ENCODE results near the gene AP1B1. TPM values are rescaled to one million over a fixed set of nuclear protein-coding genes. Genes with fewer than 3 reads are reported as not detected.

Gene AP1B1
- total RNA-seq, 1 experiment from 2014 or later, result 77.9 TPM

- Mint-ChIP-seq H3K4me1 (peaks cover 8% of the 10 kb centered on the region), H3K36me3 (no peaks in the 10 kb centered on the region), H3K27ac (no peak overlapping the region; the same call in 1 of the 2 replicates), H3K27me3 (ENCODE audit: low read depth) (no peaks in the 10 kb centered on the region), H3K9me3 (no peaks in the 10 kb centered on the region), H3K4me3 (no peak overlapping the region)
- TF ChIP-seq PREB (CRISPR knock-in tag; IDR thresholded peaks at IDR 0.05; ENCODE audit: borderline replicate concordance), result no peak
- no peak for TF ChIP-seq TEAD1 (CRISPR knock-in tag; IDR thresholded peaks at IDR 0.05)
- no peak for TF ChIP-seq JAZF1 (CRISPR knock-in tag; IDR thresholded peaks at IDR 0.05)
- TF ChIP-seq ZNF281 (CRISPR knock-in tag; IDR thresholded peaks at IDR 0.05), result no peak
- no peak for TF ChIP-seq NR3C1 (CRISPR knock-in tag; conservative IDR thresholded peaks at IDR 0.05; ENCODE audit: low read depth)
- TF ChIP-seq STAT6 (CRISPR knock-in tag; conservative IDR thresholded peaks at IDR 0.05; ENCODE audit: low read depth), result no peak
- TF ChIP-seq FOXK1 (CRISPR knock-in tag; IDR thresholded peaks at IDR 0.05), result no peak
- TF ChIP-seq CREM (CRISPR knock-in tag; IDR thresholded peaks at IDR 0.05), result no peak
- ATAC-seq (no peak), DNase-seq (ENCODE audit: low spot score) (no peak)
- CTCF ChIA-PET, result interaction anchor here (1.2 to 1.7 kb wide), 3 partner anchors 32 to 162 kb away, joined by 7 to 8 read pairs (median 7); partner anchors contain the start of gene THOC5
- POLR2A ChIA-PET, result interaction anchor here (0.6 kb wide), 1 partner anchor 162 kb away, joined by 4 read pairs; the partner anchor contains the start of gene THOC5
Observed at GRCh38 chr22:29391546-29391945, 3.2 kb upstream of the AP1B1 start.

GRCh38 chr22:29390270-29390669 lies 1.9 kb upstream of the AP1B1 start:
- Mint-ChIP-seq H3K36me3 (no peaks in the 10 kb centered on the region), H3K27me3 (ENCODE audit: low read depth) (no peaks in the 10 kb centered on the region), H3K4me1 (peaks cover 8% of the 10 kb centered on the region), H3K4me3 (no peak overlapping the region), H3K27ac (no peak overlapping the region), H3K9me3 (no peaks in the 10 kb centered on the region)
- ATAC-seq, result no peak
- CTCF ChIA-PET, result no interaction called here
- no peak for DNase-seq (ENCODE audit: low spot score)
- POLR2A ChIA-PET, result no interaction called here
- TF ChIP-seq ESRRA (CRISPR knock-in tag; IDR thresholded peaks at IDR 0.05; ENCODE audit: borderline replicate concordance), result no peak
- TF ChIP-seq ERG (CRISPR knock-in tag; IDR thresholded peaks at IDR 0.05), result no peak
- no peak for TF ChIP-seq STAT6 (CRISPR knock-in tag; conservative IDR thresholded peaks at IDR 0.05; ENCODE audit: low read depth)
- no peak for TF ChIP-seq MLX (CRISPR knock-in tag; IDR thresholded peaks at IDR 0.05)
